C1 segment of cervical spinal cord (tissue), 14 donors: Measurements from ENCODE around the gene APOB.

Experiments used
- DNase-seq, 14 donors: peaks; one replicate each; lab custom pipeline; 2025; lab: John Stamatoyannopoulos, UW

The APOB gene

GRCh38 chr2:21043744-21044532 is at the start of gene APOB:
Gene APOB, minus strand, starts transcription at chr2:21044073. Its CDS starts 128 bp downstream, at chr2:21043945.
- DNase-seq, result peak in 3 of 14 donors; percentile 3 to 12 (median 5)

GRCh38 chr2:21092308-21092869 is 48.5 kb upstream of the APOB start:
- no peak for DNase-seq

GRCh38 chr2:21084401-21084800 is 40.5 kb upstream of the APOB start:
- no peak for DNase-seq

- DNase-seq, result no peak
Measured at GRCh38 chr2:21083482-21083881, 39.6 kb upstream of the APOB start.

GRCh38 chr2:21078296-21078695 is 34.4 kb upstream of the APOB start:
- DNase-seq, result no peak

GRCh38 chr2:21072477-21073242 is 28.8 kb upstream of the APOB start:
- DNase-seq, result no peak

- DNase-seq, result no peak
Measured at GRCh38 chr2:21070341-21071257, 26.7 kb upstream of the APOB start.

- no peak for DNase-seq
Measured at GRCh38 chr2:21069746-21070340, 26.0 kb upstream of the APOB start.

- no peak for DNase-seq
Measured at GRCh38 chr2:21067859-21068537, 24.1 kb upstream of the APOB start.

GRCh38 chr2:21067125-21067524 is 23.3 kb upstream of the APOB start:
- DNase-seq, result no peak

- no peak for DNase-seq
Measured at GRCh38 chr2:21059885-21060610, 16.2 kb upstream of the APOB start.

GRCh38 chr2:21057097-21057496 is 13.2 kb upstream of the APOB start:
- DNase-seq, result no peak

GRCh38 chr2:21055879-21056790 is 12.3 kb upstream of the APOB start:
- DNase-seq, result no peak

GRCh38 chr2:21055451-21055850 is 11.6 kb upstream of the APOB start:
- no peak for DNase-seq

- no peak for DNase-seq
Measured at GRCh38 chr2:21054011-21054410, 10.1 kb upstream of the APOB start.

GRCh38 chr2:21052044-21052443 is 8.2 kb upstream of the APOB start:
- no peak for DNase-seq

GRCh38 chr2:21050164-21050563 is 6.3 kb upstream of the APOB start:
- DNase-seq, result no peak

- DNase-seq, result no peak
Measured at GRCh38 chr2:21047141-21048009, 3.5 kb upstream of the APOB start.
